Activated CD4-positive, CD25-positive, alpha-beta regulatory T cell treated with anti-CD3 and anti-CD28 coated beads, Interleukin-2, amount 50 U/mL, for 16 hours (primary cell): ENCODE measurements around the gene SCML2.
"Not testable (repeated sequence)": the region's sequence is repeated elsewhere in the genome, so short reads cannot be mapped to it uniquely, and the experiment has no call there.

Experiments used
- DNase-seq: peaks from one replicate; pipeline ENCODE4 v3.0.0-alpha.2; 2020; ENCODE audit warnings: low read depth, low spot score

Gene SCML2

GRCh38 chrX:18354369-18355223 lies at the start of gene SCML2:
TSS of gene SCML2 (minus strand) at chrX:18354688. CDS start at chrX:18334071, 20,617 bp downstream.
- no peak for DNase-seq

DNA sequence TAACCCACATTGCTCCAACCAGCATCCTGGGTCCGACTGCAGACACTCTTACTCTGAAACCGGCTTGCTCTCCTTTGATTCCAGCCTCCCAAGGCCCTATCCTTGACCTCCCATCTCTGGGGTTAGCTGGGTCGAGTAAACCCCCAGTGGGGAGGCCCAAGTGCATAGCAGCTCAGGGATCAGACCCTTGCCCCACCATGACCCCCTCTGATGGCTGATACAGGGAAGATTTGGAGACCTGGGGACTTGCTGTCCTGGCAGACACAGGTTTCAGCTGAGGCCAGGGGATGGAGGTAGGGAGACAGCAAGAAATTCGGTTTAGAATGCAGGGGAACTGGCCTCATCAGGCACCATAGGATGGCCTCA lies 47.3 kb upstream of the SCML2 start:
- DNase-seq = no peak

- DNase-seq = no peak
These were observed 40.0 kb upstream of the SCML2 start for GRCh38 chrX:18394477-18394876.

DNA sequence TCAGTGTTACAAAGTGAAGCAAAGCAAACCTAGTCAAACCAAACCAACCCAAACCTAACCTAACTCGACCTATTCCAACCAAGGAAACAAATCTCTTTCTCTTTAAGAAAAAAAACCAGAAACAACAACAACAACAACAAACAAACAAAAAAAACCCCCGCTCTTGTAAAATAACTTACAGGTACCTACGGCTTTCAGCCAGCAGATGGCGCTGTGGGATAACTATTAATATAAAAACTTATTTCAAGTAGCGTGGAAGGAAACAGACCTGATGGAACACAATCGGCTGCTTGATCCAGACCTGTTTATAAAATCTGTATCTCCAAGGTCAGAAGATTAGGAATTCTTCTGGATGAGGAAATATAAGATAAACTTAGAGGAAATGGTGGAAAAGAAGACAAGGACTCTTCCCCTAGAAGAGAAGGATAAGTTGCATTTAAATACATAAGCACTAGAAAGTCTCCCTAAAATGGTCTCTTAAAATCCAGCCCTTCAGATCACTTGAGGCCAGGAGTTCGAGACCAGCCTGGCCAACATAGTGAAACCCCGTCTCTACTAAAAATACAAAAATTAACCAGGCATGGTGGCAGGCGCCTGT lies 36.6 kb upstream of the SCML2 start:
- DNase-seq = peak; percentile 36

- DNase-seq = no peak
These were observed 35.5 kb upstream of the SCML2 start for GRCh38 chrX:18389966-18390365.

- no peak for DNase-seq
These were observed 23.3 kb upstream of the SCML2 start for GRCh38 chrX:18377796-18378195.

DNA sequence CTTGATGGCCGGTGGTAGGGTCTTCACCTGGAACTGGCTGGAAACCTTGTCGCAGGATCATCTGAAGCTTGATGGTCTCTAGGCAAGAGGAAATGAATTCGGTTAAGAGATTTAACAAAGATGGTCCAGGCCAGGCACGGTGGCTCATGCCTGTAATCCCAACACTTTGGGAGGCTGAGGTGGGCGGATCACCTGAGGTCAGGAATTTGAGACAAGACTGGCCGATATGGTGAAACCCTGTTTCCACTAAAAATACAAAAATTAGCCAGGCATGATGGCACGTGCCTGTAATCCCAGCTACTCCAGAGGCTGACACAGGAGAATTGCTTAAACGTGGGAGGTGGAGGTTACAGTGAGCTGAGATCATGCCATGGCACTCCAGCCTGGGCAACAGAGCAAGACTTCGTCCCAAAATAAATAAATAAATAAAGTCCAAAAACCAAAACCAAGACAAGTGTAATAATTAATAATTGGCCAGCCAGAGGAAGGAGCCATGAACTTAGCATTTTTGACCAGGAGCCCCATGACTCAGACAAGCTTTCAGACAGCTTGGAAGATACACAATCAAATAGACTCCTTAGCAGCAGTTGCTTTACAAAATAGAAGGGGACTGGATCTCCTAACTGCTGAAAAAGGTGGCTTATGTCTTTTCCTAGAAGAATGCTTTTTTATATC lies 20.8 kb upstream of the SCML2 start:
- not testable (repeated sequence) for DNase-seq

- not testable (repeated sequence) for DNase-seq
These were observed 14.6 kb upstream of the SCML2 start for GRCh38 chrX:18369096-18369495.

- DNase-seq = no peak
These were observed 13.9 kb upstream of the SCML2 start for GRCh38 chrX:18368402-18368801.

- no peak for DNase-seq
These were observed 6.4 kb upstream of the SCML2 start for GRCh38 chrX:18360867-18361266.

DNA sequence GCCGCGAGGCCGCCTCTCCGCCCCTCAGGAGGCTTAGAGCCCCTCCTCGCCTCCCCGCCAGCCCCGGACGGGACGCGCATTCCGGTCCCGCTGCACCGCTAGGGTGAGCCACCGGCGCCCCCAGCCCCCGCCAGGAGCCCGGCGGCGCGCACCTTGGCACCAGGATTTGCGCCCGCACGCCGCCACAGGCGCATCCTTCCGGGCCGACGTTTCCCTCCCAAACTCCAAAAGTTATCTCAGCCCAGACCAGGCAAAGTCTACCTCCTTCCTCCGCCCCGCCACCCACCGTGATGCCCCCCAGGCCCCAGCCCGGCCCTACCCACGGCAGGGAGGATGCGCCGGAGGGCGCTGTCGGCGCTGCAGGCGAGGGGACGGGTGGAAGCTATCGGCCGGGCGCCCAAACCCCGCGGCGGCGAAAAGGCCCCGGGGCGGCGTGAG lies 538 bp downstream of the SCML2 start:
- no peak for DNase-seq

DNA sequence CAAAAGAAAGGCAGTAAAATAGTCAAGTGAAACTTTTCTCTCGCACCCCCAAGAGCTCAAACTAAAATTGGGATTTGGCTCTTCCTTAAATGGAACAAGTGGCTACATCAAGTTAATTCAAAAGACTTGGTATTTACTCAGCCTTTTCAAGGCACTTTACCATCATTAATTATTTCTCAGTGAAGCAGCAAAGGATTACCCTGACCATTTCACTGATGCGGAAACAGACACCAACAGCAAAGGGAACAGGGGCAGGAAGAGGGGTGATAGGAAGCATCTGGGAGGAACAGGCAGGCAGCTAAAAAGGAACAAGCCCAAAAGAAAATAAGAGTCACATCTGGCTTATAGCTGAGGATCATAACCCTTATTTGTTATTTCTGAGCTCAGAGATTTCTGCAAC lies 2.7 kb downstream of the SCML2 start:
- no peak for DNase-seq

DNA sequence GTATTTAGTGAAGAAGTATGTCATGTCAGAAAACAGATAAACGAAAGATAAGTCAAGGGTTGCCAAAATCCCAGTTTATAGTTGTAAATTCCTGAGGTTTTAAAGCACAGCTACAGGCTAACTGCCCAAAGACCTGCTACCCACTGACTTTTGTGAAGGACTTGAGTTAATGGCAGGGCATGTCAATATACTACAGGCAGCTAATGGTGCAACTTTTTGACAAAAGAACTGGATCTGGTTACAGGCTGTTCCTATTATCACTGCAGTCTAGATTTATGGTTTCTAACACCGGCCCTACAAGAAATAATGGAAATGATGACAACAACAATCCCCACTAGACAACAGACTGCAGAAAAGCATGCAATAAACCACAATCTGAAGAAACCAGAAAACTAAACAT lies 6.4 kb downstream of the SCML2 start:
- DNase-seq = no peak

DNA sequence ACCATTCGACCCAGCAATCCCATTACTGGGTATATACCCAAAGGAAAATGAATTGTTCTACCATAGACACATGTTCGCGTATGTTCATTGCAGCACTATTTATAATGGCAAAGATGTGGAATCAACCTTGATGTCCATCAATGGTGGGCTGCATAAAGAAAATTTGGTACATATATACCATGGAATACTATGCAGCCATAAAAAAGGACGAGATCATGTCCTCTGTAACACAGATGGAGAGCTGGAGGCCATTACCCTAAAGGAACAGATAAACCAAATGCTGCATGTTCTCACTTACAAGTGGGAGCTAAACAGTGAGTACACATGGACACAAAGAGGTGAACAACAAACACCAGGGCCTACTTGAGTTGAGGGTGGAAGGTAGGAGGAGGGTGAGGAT lies 45.1 kb downstream of the SCML2 start:
- no peak for DNase-seq

GRCh38 chrX:18297251-18297650 lies 57.2 kb downstream of the SCML2 start:
- DNase-seq = no peak

DNA sequence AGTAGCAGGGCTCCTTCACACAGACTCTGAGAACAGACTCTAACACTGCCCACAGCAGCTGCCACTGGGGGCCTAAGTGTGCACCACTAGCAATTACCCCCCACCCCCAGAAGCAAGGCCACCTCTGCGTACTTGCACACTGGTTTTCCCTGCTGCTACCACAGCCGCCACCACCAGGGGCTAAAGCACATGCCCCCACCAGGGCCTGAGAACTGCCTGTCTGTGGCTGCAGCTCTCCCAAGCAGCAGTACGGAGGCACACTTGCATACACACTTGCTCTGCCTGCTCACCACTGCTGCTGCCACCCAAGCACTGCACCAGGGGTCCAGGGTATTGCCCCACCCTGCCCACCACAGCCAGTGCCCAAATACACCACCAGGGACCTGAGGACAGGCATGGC lies 59.6 kb downstream of the SCML2 start:
- no peak for DNase-seq

- DNase-seq = no peak
These were observed 63.4 kb downstream of the SCML2 start for GRCh38 chrX:18291006-18291545.

- no peak for DNase-seq
These were observed 64.3 kb downstream of the SCML2 start for GRCh38 chrX:18290200-18290599.

GRCh38 chrX:18288716-18289115 lies 65.8 kb downstream of the SCML2 start:
- no peak for DNase-seq

- DNase-seq = no peak
These were observed 68.1 kb downstream of the SCML2 start for GRCh38 chrX:18286322-18286831.

DNA sequence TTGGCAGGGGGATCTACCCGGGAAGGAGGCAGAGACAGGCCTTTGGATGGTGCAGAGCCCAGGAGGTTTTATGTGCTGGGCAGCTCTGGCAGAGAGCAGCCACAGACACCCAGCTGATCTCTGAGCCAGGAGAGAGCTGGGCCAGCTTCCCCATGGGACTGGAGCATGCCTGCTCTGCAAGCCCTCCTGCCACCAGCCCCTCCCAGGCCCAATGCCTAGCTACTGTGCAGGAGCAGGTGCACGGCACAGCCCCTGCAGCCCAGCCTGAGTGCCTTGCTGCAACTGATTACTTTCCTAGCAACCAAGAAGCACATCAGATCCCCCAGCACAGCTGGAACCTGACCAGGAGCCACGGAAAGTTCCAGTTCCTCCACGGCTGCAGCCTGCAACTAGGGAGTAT lies 76.0 kb downstream of the SCML2 start:
- DNase-seq = no peak

GRCh38 chrX:18272222-18272621 lies 82.3 kb downstream of the SCML2 start:
- no peak for DNase-seq
